RCC 7860 (cell line): Measurements from ENCODE around the gene TIMMDC1.
A peak's percentile ranks its signal among the peaks of the same experiment; 100 is the strongest.
"Not testable (repeated sequence)": the region's sequence is repeated elsewhere in the genome, so short reads cannot be mapped to it uniquely, and the experiment has no call there.

Experiments used
- DNase-seq: peaks from one replicate; pipeline ENCODE4 v3.0.0-alpha.2; 2015; ENCODE audit warnings: low spot score
- FAIRE-seq: peaks from 2 replicates; lab custom pipeline; 2012; peaks lifted over from hg19 to GRCh38; lab: Jason Lieb, UNC

TIMMDC1 gene

DNA sequence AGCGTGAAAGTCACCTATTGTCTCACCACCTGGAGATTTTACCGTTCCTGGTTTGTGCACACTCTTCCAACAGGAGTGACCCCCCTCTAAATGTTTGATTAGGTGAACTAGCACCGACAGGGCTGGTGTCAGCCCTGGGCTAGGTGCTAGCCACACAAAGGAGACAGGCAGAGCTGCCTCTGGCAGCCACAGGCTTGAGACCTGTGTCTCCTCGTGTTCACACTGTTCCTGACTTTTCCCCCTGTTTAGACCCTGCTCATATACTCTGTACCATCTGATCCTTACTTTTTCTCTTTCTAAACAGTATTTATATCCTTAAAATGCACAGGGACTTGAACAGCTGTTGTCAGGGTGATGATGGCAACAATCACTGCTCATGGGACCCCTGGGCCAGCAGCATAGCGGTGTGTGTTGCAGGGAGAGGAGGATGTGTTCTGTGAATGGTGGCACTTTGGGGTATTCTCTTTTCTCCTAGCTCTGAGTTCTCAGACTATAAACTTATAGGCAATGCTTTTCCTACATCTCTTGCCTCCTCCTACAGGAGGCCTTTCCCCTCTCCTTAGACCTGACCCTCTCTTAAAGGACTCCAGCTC lies 55.6 kb downstream of the TIMMDC1 start:
- FAIRE-seq: no peak
- no peak for DNase-seq

DNA sequence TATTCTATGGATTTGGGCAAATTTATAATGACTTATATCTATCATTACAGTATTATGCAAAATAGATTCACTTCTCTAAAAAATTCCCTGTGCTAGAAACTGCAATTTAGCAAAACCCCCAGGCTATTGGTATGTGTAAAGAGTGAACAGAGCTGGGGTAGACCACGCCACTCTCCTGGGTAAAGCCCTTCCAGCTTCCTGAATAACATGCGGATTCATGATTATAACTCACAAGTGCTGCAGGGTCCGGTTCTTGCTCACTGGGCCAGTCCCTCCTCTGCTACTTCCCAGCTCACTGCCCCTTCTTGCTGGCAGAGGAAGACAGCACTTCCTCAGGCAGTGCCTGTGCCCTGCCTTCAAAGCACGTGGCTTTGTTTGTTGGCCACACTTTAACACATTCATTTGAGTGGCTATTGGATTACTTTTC lies 57.0 kb downstream of the TIMMDC1 start:
- DNase-seq (no peak), FAIRE-seq (no peak)

DNA sequence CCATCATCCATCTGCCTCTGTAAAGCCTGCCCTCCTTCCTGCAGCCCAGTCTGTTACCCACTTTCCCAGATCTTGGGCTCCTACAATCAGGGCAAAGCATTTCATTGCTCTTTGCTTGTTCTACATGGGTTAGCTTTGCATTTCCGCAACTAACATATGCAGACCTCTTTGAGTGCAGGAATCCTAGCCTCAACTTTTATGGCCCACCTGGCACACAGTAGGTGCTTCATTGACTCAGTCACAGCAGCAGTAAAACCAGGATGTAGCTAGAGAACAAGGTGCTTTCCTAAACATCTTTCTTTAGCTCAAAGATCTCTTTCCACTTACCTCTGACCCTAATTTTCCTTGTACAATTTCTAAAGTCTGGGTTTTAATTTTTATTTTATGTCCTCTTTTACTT lies 57.6 kb downstream of the TIMMDC1 start:
- FAIRE-seq (no peak), DNase-seq (no peak)

DNA sequence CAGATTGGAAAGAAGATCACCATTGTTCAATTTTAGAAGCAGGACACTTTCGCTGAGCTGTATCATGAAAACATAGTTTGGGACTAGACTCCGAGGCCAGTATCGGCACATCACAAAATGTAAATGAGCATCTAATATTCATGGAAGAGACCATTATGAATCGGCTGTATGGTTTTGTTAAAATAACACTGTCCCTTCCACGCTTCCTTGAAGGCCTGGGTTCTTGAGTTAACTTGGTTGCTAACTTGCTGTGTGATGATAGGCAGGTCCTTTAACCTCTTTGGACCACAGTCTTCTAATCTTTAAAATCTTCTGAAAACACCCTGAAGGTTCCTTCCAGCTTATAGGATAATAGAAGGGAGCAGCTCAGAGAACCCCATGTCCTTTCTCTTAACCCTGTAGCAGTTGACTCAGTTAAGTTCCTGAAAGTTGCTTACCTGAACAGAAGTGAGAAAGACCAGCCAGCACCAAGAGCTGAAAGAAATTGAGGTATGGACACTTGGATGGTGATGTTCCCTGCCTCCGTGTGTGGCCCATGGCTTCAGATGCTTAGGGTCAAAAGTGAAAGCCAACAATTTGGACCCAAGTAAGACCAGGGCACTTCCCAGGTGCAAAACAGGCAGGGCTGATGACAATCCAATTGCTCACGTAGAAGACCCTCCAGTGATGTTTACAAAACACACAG lies 59.0 kb downstream of the TIMMDC1 start:
- no peak for FAIRE-seq
- DNase-seq: no peak

DNA sequence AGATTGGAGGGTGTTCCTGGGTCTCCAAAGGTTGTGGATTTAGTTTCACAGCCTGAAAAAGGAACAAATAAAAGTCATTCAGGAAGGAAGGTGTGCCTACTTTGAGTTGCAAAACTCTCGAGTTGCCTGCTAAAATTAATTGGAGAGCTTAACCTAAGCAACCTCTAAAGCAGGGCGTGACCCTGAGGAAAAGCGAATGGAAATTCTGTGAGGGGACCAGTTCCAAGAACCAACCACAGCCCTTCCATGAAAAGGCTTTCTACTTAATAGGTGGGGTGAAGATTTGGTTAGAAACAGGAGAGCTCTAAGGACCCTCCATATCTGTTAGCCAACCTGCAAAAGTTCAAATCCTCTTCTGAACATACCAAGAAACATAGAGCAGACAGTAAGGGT lies 59.5 kb downstream of the TIMMDC1 start:
- DNase-seq (no peak), FAIRE-seq (no peak)

DNA sequence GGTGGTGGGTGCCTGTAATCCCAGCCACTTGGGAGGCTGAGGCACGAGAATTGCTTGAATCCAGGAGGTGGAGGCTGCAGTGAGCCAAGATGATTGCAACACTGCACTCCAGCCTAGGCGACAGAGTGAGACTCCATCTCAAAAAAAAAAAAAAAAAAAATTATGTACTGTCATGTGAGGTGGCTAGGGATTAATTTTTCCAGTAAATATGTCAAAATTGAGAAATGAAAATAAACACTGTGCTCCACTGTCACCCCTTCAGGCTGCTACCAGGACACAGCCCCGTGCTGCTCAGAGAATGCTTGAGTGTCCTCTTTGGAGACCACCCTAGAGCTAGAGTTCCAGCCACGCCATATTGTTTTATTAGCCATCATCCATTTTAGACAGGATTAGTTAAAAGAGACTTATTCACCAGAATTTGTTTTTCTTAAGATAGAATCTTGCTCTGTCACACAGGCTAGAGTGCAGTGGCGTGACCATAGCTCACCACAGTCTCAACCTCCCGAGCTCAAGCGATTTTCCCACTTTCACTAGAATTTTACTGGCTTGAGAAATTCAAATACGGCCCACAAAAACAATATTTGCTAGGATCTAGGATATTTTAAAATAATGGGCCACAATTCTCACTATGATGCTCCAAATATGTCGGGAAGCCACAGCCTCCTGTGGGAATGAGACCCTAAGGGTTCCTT lies 60.4 kb downstream of the TIMMDC1 start:
- DNase-seq (no peak), FAIRE-seq (no peak)

DNA sequence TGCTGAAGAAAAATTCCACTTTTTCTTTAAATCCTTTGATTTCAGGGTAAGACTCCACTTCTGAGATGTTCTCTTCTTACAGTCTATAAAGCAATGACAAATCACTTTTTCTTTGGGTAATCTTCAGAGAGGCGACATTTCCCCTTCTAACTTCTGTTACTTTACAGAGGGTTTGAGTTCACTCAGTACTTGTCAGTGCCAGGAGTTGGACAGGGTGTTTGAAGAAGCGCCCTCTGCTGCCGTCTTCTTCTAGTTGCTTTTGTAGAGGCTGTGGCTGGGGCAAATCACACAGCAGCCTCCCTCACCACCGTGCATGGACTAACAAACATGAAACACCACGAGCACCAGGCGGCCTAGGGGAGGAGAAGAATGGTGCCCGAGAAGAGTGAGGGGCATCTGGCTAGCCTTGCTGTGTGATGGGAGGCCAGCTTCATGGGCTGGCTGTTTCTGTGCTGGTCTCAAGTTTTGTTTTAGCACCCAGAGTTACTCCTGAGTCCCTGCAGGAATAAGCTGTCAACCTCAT lies 61.2 kb downstream of the TIMMDC1 start, which contains the start of gene CD80:
Gene CD80, minus strand, starts transcription at position 174 of the 523 bp plus-strand sequence. CDS start 1,886 bp downstream, outside the sequence.
- peak; percentile 25 for DNase-seq
- no peak for FAIRE-seq

DNA sequence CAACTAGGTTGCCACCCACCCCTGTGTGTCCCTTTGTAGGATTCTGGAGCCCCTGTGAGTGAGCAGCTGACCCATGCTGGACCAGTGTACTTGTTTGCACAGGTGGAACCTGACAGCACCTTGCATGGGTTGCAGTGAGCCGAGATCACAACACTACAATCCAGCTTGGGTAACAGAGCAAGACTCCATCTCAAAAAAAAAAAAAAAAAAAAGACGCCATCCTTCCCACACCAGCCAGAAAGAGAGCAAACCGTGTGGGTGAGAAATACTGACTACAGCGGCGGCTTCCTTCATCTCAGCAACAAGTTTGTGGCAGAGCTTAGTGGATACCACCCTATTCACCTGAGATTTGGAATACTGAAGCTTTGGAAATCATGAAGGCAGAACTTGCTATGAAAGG lies 61.8 kb downstream of the TIMMDC1 start:
- no peak for DNase-seq
- no peak for FAIRE-seq

DNA sequence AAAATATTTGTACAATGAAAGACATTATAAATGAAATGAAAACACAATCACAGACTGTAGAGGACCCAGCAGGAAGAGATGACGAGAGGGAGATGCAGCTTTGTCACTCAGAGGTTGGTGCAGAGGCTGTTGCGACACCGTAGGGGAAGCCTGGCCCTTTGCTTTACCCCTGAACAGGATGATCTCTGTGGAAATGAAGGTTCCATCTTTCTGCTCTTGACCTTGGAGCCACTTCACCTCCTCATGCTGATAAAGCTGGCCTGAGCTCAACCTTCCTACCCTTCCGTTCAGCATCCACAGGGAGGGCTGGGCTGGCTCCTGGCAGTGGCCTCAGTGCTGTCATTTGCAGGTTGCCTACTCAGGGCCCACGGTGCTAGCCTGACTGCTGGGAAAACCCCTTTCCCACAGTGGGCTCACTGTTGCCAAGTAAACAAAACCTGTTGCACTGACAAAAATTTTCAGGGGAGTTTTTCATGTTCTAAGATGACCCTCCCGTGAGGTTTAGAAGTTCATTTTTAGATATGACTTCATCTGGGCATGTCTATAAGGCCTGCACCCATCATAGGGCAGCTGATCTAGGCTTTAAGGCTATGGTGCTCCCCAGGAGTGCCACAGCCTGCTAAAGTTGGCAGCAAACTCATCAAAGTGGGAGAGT lies 64.1 kb downstream of the TIMMDC1 start:
- no peak for FAIRE-seq

DNA sequence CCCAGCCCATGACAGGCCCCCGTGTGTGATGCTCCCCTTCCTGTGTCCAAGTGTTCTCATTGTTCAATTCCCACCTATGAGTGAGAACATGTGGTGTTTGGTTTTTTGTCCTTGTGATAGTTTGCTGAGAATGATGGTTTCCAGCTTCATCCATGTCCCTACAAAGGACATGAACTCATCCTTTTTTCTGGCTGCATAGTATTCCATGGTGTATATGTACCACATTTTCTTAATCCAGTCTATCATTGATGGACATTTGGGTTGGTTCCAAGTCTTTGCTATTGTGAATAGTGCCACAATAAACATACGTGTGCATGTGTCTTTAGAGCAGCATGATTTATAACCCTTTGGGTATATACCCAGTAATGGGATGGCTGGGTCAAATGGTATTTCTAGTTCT lies 65.0 kb downstream of the TIMMDC1 start:
- DNase-seq, FAIRE-seq: not testable (repeated sequence)

More for the DNA sequence above, 64.1 kb downstream of the TIMMDC1 start:
- DNase-seq: no peak

DNA sequence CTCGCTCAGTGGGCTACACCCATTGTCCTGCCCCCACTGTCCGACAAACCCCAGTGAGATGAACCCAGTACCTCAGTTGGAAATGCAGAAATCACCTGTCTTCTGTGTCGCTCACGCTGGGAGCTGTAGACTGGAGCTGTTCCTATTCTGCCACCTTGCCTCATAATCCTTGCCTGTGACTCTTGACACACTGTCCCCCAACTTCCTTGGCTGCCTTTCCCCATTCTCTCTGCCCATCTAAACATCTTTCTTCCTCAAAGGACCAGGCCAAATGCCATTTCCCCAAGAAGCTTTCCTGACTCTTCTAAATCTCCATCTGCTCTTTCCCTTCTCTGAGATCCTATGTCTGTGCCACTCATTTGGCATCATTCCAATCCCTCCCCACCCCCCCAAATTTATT lies 70.8 kb downstream of the TIMMDC1 start:
- DNase-seq (no peak), FAIRE-seq (no peak)

DNA sequence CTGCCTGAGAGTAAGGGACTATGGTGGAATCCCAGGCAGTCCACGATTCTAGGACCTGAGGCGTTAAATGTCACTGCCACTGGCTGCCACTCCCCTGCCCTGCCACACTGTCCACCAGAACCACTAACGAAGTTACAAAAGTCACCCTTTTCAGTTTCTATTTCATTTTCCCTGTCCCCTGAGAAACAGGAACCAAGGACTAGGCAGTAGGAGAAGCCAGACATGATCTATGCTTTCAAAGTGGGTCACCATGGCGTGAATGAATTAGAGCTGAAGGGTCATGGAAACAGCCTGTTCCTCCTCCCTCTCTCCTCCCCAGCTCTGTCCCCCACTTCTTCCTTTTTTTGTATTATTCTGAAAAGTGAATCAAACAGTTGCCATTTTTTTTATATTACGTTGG lies 71.9 kb downstream of the TIMMDC1 start:
- no peak for DNase-seq
- FAIRE-seq: no peak

DNA sequence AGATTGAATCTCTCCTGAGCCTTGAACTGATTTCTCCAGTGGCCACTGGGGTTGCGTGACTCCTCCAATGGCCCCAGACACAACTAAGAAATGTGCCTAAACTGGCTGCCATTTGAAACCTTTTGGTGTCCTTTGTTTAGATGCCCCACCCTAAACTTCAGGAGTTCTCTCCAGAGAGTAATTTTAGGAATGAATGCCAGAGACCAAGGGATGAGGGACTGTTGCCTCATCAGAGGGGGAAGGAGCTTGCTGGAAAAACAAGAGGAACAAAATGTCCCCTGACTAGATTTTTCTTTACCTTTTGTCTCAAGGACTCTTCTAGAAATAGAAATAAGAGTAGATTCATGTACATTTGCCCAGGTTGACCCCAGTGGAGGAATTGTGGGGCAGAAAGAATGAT lies 72.9 kb downstream of the TIMMDC1 start:
- FAIRE-seq (no peak), DNase-seq (no peak)

DNA sequence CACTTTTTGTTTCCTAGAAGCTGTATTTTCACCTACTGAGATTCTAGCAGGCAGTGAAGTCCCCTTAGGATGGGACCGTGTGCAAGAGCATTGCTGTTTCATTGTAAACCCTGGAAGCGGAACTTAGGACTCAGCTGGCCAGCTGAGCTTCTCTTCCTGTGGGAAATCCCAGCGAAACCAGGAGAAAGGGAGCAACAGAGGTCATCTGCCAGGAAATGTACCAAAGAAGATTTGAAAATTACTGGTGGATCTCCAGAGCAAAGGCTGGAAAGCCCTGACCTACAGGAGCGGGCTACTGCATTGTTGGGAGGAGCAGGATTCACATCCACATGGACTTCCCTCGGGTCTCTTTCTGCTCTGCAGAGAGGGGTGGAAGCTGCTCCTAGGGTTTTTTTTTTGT lies 73.3 kb downstream of the TIMMDC1 start:
- FAIRE-seq (no peak), DNase-seq (no peak)
